A673 (cell line): ENCODE measurements around the gene RSPH6A.

Experiments used
- EZH2 ChIP-seq: fragments of 200-600 bp; sonication (generic); IDR thresholded peaks from 2 replicates; pipeline ENCODE4 v1.6.1; 2017; ENCODE audit warnings: borderline replicate concordance, low read depth, mild to moderate bottlenecking, mixed read lengths, antibody characterized with exemption, low read length; ENCODE audit not compliant: poor library complexity, severe bottlenecking
- TF ChIP-seq, protein P1 (sequence below): fragments of 300-800, 200-600 bp; sonication (generic); conservative IDR thresholded peaks from 2 replicates; pipeline ENCODE4 v1.5.1; 2017; ENCODE audit warnings: low read depth, mild to moderate bottlenecking, antibody characterized with exemption, low read length, moderate library complexity, mixed read lengths

DNA sequence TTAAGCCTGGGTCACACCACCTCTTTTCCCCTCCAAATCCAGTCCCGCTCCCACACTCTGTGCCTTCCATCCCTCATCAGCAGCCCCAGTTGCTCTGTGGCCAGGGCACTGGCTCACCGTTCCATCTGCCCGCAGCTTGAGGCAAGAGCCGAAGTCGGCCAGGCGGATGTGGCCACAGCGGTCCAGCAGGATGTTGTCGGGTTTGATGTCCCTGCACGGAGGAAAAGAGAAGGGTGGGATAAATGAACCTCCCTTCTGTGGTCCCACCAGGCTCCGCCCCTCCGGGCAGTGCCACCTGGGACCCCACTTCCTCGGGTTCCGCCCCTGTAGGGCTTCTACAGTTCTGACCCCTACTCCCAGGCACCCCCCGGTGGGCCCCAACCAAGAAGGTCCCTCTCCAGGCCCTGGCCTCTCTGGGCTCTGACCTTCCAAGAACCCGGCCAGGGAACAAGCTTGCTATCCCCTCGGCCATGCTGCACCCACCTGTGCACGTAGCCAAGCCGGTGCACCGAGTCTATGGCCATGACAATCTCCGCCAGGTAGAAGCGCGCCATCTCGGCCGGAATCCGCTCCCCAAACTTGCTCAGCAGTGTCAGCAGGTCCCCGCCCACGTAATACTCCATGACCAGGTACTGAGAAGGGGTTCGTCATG lies 37.0 kb downstream of the RSPH6A start:
- TF ChIP-seq, protein P1, sequence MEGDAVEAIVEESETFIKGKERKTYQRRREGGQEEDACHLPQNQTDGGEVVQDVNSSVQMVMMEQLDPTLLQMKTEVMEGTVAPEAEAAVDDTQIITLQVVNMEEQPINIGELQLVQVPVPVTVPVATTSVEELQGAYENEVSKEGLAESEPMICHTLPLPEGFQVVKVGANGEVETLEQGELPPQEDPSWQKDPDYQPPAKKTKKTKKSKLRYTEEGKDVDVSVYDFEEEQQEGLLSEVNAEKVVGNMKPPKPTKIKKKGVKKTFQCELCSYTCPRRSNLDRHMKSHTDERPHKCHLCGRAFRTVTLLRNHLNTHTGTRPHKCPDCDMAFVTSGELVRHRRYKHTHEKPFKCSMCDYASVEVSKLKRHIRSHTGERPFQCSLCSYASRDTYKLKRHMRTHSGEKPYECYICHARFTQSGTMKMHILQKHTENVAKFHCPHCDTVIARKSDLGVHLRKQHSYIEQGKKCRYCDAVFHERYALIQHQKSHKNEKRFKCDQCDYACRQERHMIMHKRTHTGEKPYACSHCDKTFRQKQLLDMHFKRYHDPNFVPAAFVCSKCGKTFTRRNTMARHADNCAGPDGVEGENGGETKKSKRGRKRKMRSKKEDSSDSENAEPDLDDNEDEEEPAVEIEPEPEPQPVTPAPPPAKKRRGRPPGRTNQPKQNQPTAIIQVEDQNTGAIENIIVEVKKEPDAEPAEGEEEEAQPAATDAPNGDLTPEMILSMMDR: no peak
- no peak for TF ChIP-seq EZH2
